GM13977 (cell line): Measurements from ENCODE around the gene AHI1.
"Not testable (repeated sequence)": the region's sequence is repeated elsewhere in the genome, so short reads cannot be mapped to it uniquely, and the experiment has no call there.

ENCODE experiments used
- DNase-seq: peaks from one replicate; pipeline ENCODE4 v3.0.0; 2012; ENCODE audit warnings: low spot score
- CTCF ChIP-seq: IDR thresholded peaks from 2 replicates; pipeline ENCODE4 v1.5.1; 2012; ENCODE audit warnings: mild to moderate bottlenecking, control low read depth; ENCODE audit not compliant: insufficient read depth; ENCODE audit errors: extremely low read depth, missing control alignments
- in situ Hi-C: fragments of 300-500 bp; cut with MboI; formaldehyde crosslinking; loops from one replicate; pipeline ENCODE4 v1.12.0; 2022; ENCODE audit warnings: low sequenced_read_pairs, low pct_unique_long_range_greater_than_20kb, mixed read lengths, inconsistent platforms; ENCODE audit not compliant: unreplicated experiment

The AHI1 gene

GRCh38 chr6:135358251-135358821, 139.2 kb downstream of the AHI1 start:
- in situ Hi-C loops = no loop called here
- TF ChIP-seq CTCF = no peak
- no peak for DNase-seq

- in situ Hi-C loops = no loop called here
- DNase-seq = no peak
- no peak for TF ChIP-seq CTCF
Measured at GRCh38 chr6:135354407-135354806, 143.1 kb downstream of the AHI1 start.

- in situ Hi-C loops = no loop called here
- no peak for DNase-seq
- TF ChIP-seq CTCF = no peak
Measured at GRCh38 chr6:135353113-135353512, 144.4 kb downstream of the AHI1 start.

- TF ChIP-seq CTCF = no peak
- no peak for DNase-seq
- in situ Hi-C loops = no loop called here
Measured at GRCh38 chr6:135351635-135352034, 145.9 kb downstream of the AHI1 start.

GRCh38 chr6:135347887-135348286, 149.7 kb downstream of the AHI1 start:
- DNase-seq = no peak
- TF ChIP-seq CTCF = no peak
- in situ Hi-C loops = no loop called here

- DNase-seq = no peak
- TF ChIP-seq CTCF = no peak
- in situ Hi-C loops = no loop called here
Measured at GRCh38 chr6:135346747-135347146, 150.8 kb downstream of the AHI1 start.

- TF ChIP-seq CTCF = no peak
- no peak for DNase-seq
- in situ Hi-C loops = no loop called here
Measured at GRCh38 chr6:135344526-135344925, 153.0 kb downstream of the AHI1 start.

GRCh38 chr6:135339920-135340319, 157.6 kb downstream of the AHI1 start:
- in situ Hi-C loops, DNase-seq: not testable (repeated sequence)
